AG09309 (cell line): ENCODE results near the gene TMEM108.

Source experiments
- DNase-seq: peaks from one replicate; pipeline ENCODE4 v3.0.0-alpha.2; 2010; ENCODE audit warnings: low read depth
- H3K4me3 ChIP-seq: 2 replicates; pipeline ENCODE4 v1.5.1; 2011; ENCODE audit warnings: mild to moderate bottlenecking, low read depth, low read length, moderate library complexity; ENCODE audit not compliant: control insufficient read depth
- TF ChIP-seq, protein P1 (sequence below): IDR thresholded peaks from 2 replicates; pipeline ENCODE4 v1.5.1; 2011; ENCODE audit warnings: mild to moderate bottlenecking, low read depth, low read length, inconsistent platforms; ENCODE audit not compliant: insufficient read depth, control insufficient read depth; ENCODE audit errors: missing control alignments

Gene TMEM108

DNA sequence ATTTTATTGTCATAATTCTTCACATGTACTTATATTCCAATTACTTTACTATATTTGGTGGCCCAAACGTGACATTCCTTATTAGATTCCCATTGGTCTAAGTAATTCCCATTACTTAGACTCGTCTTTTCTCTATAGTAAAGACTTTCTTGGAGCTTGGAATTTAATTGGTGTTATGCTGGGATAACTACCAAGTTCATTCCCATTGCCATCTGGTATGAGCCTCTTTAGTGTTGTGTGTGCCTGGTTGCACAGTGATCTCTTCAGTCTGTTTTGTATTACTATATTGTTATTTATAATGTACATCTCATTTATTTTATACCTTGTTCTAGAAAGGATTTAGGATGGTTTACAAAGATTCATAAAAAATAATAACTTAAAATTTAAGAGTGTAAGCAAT lies 27.8 kb downstream of the TMEM108 start:
- TF ChIP-seq, protein P1, sequence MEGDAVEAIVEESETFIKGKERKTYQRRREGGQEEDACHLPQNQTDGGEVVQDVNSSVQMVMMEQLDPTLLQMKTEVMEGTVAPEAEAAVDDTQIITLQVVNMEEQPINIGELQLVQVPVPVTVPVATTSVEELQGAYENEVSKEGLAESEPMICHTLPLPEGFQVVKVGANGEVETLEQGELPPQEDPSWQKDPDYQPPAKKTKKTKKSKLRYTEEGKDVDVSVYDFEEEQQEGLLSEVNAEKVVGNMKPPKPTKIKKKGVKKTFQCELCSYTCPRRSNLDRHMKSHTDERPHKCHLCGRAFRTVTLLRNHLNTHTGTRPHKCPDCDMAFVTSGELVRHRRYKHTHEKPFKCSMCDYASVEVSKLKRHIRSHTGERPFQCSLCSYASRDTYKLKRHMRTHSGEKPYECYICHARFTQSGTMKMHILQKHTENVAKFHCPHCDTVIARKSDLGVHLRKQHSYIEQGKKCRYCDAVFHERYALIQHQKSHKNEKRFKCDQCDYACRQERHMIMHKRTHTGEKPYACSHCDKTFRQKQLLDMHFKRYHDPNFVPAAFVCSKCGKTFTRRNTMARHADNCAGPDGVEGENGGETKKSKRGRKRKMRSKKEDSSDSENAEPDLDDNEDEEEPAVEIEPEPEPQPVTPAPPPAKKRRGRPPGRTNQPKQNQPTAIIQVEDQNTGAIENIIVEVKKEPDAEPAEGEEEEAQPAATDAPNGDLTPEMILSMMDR: no peak
- DNase-seq: no peak
- H3K4me3 ChIP-seq: no peak overlapping the region

DNA sequence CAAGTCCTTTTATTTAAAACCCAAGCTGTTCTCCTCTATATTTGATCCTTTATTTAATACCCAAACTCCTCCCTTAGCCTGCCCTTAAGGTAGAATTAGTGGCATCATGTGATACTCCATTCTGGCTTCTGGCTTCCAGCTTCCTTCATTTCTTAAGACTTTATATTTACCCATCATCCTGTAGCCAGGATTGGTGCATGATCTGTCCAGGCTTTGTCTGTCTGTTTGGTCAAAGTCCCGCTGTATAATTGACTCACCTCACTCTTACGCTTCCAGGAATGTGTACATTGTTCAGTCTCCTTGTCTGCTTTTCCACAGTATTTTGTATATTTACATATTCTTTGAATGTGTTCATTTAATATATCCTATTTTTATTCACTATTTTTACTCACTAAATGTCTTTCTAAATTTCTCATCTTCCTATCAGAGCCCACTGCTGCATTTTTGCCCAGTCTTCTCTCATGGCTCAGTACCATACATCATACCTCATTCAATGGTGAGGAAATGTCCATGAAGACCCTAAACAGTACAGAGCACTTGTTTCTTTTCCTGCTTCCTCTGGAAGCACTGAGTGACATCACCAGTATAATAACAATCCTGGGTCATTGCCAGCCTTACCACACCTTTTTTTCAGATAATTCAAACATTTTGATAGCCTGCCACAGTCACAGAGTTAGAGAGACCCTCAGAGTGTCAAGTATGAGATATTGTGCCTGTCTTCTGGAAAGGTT lies 31.5 kb downstream of the TMEM108 start:
- TF ChIP-seq, protein P1: no peak
- H3K4me3 ChIP-seq: no peak overlapping the region
- no peak for DNase-seq

DNA sequence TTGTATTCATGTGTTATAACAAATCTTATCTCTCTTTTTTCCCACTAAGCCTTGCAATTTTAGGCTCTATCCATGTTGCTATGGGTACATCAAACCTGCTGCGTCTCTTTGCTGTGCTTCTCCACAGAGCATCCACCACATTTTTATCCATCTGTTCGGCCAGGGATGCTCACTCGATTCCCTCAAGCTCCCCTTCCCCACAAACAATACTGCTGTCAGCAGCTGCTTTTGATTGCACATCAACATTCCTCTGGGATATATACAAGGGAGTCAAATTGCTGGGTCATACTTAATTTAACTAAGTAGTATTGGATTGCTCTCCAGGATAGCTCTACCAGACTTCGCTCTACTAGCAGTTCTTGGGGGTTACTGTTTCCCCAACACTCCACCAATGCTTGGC lies 36.8 kb downstream of the TMEM108 start:
- H3K4me3 ChIP-seq: no peak overlapping the region
- DNase-seq: no peak
- TF ChIP-seq, protein P1: no peak

DNA sequence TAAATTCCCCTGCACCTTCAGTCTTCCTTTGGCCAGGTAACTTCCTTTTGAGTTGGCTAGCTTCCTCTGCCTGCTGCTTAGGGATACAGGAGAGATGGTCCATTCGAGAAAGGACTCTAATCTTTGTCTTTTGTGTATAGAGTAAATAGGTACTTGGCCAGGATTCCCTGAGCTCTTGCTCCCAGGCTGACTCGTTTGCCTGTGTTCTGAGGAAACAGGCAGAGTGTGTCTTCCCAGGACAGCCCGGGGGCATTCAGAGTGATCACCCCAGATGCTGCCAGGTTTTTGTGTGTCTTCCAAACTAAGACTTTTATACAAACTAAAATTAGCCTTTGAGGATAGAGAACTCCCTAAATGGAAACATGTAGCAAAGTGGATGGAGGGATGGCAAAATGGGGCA lies 39.5 kb downstream of the TMEM108 start:
- TF ChIP-seq, protein P1: no peak
- DNase-seq: no peak
- H3K4me3 ChIP-seq: no peak overlapping the region

DNA sequence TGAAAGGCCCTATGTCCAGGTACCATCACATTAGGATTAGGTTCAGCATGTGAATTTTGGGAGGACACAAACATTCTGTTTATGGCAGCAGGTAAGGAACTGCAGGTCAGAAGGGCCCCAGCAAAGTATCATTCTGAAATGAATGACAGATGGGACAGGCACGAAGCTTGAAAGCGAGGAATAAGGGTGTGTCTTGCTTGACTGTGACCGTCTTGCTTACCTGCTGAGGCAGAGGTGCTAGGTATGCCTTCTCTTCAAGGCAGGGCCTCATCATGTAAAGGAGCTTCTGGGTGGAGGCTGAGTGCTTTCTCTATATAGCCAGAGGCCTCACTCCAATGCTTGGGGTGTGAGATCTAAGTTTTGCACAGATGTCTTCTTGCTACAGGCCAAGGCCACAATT lies 41.4 kb downstream of the TMEM108 start:
- no peak for DNase-seq
- TF ChIP-seq, protein P1: no peak
- no peak overlapping the region for H3K4me3 ChIP-seq

DNA sequence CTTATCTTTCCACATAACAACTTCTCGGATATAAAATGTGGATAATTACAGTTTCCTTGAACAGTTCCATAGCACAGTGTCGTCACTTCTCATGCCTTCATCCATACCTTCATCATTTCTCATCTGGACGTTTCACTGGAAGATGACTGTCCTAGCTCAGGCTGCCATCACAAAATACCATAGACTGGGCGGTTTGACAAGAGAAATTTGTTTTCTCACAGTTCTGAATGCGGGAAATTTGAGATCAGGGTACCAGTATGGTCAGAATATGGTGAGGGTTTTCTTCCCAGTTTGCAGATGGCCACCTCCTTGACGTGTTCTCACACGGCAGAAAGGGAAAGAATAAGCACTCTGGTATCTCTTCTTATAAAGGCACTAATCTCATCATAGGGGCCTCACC lies 42.8 kb downstream of the TMEM108 start:
- no peak for DNase-seq
- no peak overlapping the region for H3K4me3 ChIP-seq
- TF ChIP-seq, protein P1: no peak
